Measurements from ENCODE around the gene PPP2R2C.

- TF ChIP-seq CTCF (conservative IDR thresholded peaks at IDR 0.05 in 1 of 2, IDR thresholded peaks at IDR 0.05 in 1 of 2; ENCODE audit: extremely low read depth in 1 of 2, insufficient read depth in 1 of 2, low read depth in 1 of 2, low read length in 2 of 2) (no peak), EZH2 (IDR thresholded peaks at IDR 0.05; ENCODE audit: borderline replicate concordance, low read length) (no peak)
Measured at GRCh38 chr4:6371812-6372211, 100.6 kb downstream of the PPP2R2C start.

Data from mammary epithelial cell (primary cell).